AG04450 (cell line): ENCODE results near the gene RPF1. TPM values are rescaled to one million over a fixed set of nuclear protein-coding genes. Genes with fewer than 3 reads are reported as not detected.

Experiments used
- CTCF ChIA-PET: fragments of 300-600, 350-600 bp; formaldehyde crosslinking; extraction: SDS; loops from one replicate; lab custom pipeline; 2022; ENCODE audit warnings: antibody characterized with exemption, inconsistent platforms; lab: Charles Lee
- POLR2A ChIA-PET: fragments of 350-600 bp; formaldehyde crosslinking; extraction: SDS; loops from one replicate; lab custom pipeline; 2021; ENCODE audit warnings: antibody characterized with exemption, inconsistent platforms; lab: Yijun Ruan, JAX
- DNase-seq: peaks from one replicate; pipeline ENCODE4 v3.0.0-alpha.2; 2011; ENCODE audit warnings: low read depth, low spot score
- H3K27ac ChIP-seq: one replicate; pipeline ENCODE4 v1.5.1; 2012; ENCODE audit warnings: low read depth, low read length, control low read depth
- H3K27me3 ChIP-seq: one replicate; pipeline ENCODE4 v1.6.0; 2012; ENCODE audit warnings: low read length; ENCODE audit not compliant: control insufficient read depth, insufficient read depth
- H3K4me3 ChIP-seq: 2 replicates; pipeline ENCODE4 v1.5.1; 2011; ENCODE audit warnings: mild to moderate bottlenecking, low read depth, low read length, control low read depth
- H3K9me3 ChIP-seq: 2 replicates; pipeline ENCODE4 v1.5.1; 2012; ENCODE audit warnings: low read length; ENCODE audit not compliant: control insufficient read depth, insufficient read depth
- polyA plus RNA-seq: library from polyadenylated mRNA; depleted of rRNA; stranded (reverse); fragments of >200 nt; gene quantifications from 2 replicates; pipeline ENCODE4 v1.2.3, GENCODE V29; 2011
- TF ChIP-seq, protein P1 (sequence below): IDR thresholded peaks from 2 replicates; pipeline ENCODE4 v1.5.1; 2011; ENCODE audit warnings: low read depth, low read length, control low read depth, inconsistent platforms

Gene RPF1
- polyA plus RNA-seq, 1 experiment: 46.5 TPM

DNA sequence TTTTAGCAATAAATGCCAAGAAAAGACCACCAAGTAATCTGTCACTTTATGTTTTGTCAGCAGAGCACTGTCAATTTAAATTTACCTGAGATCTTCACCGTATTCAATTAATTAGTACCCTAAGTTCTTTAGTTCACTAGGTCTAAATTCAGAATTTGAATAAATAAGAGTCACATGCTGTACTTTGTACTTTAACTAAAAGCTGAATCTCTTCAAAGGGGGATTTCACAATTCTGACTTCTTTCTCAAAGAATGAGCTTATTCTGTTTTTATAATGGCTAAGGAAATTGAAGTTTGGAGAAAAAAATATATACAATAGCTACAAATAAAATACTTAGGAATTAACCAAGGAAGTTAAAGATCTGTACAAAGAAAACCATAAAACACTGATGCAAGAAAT lies 29.4 kb downstream of the RPF1 start:
- ChIA-PET POLR2A (no interaction called here), CTCF (interaction anchor here (0.6 to 2.2 kb wide), 2 partner anchors 264 to 751 kb away, joined by 3 to 8 read pairs; no protein-coding TSS in a partner anchor)

DNA sequence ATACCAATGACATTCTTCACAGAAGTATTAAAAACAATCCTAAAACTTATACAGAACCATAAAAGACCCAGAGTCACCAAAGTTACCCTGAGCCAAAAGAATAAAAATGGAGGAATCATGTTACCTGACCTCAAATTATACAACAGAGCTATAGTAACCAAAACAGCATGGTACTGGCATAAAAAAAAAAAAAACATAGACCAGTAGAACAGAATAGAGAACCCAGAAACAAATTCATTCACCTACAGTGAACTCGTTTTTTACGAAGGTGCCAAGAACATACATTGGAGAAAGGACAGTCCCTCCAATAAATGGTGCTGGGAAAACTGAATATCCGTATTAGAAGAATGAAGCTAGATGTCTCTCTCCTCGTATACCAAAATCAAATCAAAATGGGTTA lies 30.0 kb downstream of the RPF1 start:
- Histone ChIP-seq H3K27ac (no peak overlapping the region), H3K4me3 (no peak overlapping the region), H3K27me3 (no peaks in the 10 kb centered on the region), H3K9me3 (peaks cover 4% of the 10 kb centered on the region)
- TF ChIP-seq, protein P1, sequence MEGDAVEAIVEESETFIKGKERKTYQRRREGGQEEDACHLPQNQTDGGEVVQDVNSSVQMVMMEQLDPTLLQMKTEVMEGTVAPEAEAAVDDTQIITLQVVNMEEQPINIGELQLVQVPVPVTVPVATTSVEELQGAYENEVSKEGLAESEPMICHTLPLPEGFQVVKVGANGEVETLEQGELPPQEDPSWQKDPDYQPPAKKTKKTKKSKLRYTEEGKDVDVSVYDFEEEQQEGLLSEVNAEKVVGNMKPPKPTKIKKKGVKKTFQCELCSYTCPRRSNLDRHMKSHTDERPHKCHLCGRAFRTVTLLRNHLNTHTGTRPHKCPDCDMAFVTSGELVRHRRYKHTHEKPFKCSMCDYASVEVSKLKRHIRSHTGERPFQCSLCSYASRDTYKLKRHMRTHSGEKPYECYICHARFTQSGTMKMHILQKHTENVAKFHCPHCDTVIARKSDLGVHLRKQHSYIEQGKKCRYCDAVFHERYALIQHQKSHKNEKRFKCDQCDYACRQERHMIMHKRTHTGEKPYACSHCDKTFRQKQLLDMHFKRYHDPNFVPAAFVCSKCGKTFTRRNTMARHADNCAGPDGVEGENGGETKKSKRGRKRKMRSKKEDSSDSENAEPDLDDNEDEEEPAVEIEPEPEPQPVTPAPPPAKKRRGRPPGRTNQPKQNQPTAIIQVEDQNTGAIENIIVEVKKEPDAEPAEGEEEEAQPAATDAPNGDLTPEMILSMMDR: no peak
- DNase-seq: no peak
- POLR2A ChIA-PET: no interaction called here
- CTCF ChIA-PET: interaction anchor here (0.6 to 2.2 kb wide), 2 partner anchors 263 to 751 kb away, joined by 3 to 8 read pairs; no protein-coding TSS in a partner anchor

More for the DNA sequence above, 29.4 kb downstream of the RPF1 start:
- Histone ChIP-seq H3K27me3 (no peaks in the 10 kb centered on the region), H3K9me3 (peaks cover 4% of the 10 kb centered on the region), H3K4me3 (no peak overlapping the region), H3K27ac (no peak overlapping the region)
- no peak for DNase-seq
- TF ChIP-seq, protein P1: no peak

- Histone ChIP-seq H3K27ac (no peak overlapping the region), H3K4me3 (no peak overlapping the region), H3K27me3 (no peaks in the 10 kb centered on the region), H3K9me3 (peaks cover 4% of the 10 kb centered on the region)
- CTCF ChIA-PET: no interaction called here
- POLR2A ChIA-PET: no interaction called here
- TF ChIP-seq, protein P1: no peak
- no peak for DNase-seq
Measured at GRCh38 chr1:84510165-84510564, 31.1 kb downstream of the RPF1 start.

DNA sequence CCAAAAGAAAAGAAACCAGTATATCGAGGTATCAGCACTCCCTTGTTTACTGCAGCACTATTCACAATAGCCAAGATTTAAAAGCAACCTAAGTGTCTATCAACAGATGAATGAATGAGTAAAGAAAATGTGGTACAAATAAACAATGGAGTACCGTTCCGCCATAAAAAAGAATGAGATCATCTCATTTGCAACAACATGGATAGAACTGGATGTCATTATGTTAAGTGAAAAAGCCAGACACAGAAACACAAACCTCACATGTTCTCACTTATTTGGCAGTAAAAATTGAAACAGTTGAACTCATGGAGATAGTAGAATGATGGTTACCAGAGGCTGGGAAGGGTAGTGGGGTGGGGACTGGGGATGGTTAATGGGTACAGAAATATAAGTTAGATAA lies 31.6 kb downstream of the RPF1 start:
- ChIA-PET POLR2A (no interaction called here), CTCF (no interaction called here)
- Histone ChIP-seq H3K9me3 (peaks cover 4% of the 10 kb centered on the region), H3K27me3 (no peaks in the 10 kb centered on the region), H3K4me3 (no peak overlapping the region), H3K27ac (no peak overlapping the region)
- TF ChIP-seq, protein P1: no peak
- no peak for DNase-seq

DNA sequence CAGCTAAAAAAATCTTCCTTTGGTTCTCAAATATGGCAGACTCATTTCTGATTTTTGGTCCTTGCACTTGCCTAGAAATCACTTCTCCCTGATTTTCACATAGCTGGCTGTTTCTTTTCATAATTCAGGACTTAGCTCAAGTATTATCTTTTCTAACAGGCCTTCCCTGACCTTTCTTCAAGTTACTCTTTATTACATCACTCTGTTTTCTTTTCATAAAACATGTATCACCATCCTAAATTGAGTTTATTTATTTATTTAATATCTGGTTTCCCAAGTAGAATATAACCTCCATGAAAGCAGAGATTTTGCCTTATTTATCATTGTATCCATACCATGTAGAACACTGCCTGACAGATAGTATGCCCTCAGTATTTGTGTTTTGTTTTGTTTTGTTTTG lies 45.5 kb downstream of the RPF1 start:
- TF ChIP-seq, protein P1: no peak
- Histone ChIP-seq H3K27ac (no peak overlapping the region), H3K4me3 (no peak overlapping the region), H3K27me3 (no peaks in the 10 kb centered on the region), H3K9me3 (no peaks in the 10 kb centered on the region)
- DNase-seq: no peak
- ChIA-PET CTCF (interaction anchor here (0.9 kb wide), 1 partner anchor 229 kb away, joined by 3 read pairs; no protein-coding TSS in a partner anchor), POLR2A (no interaction called here)
